Measurements from ENCODE around the gene PSMB2. TPM values are rescaled to one million over a fixed set of nuclear protein-coding genes. Genes with fewer than 3 reads are reported as not detected.
"Not testable (repeated sequence)": the region's sequence is repeated elsewhere in the genome, so short reads cannot be mapped to it uniquely, and the experiment has no call there.

PSMB2 gene
- 113 and 116 TPM in 2 replicates for total RNA-seq

- intact Hi-C loops (cut with micrococcal nuclease) = loop anchor here (1.0 to 10.0 kb wide), 9 partner anchors 73 to 783 kb away; partner anchors contain the start of genes AGO3, CLSPN, SFPQ and SMIM12
Observed at GRCh38 chr1:35641233-35641866, at the start of gene PSMB2. PSMB2 (minus strand) TSS chr1:35641526; CDS start chr1:35641432, 94 bp downstream.

GRCh38 chr1:35691080-35691479, 49.8 kb upstream of the PSMB2 start:
- intact Hi-C loops (cut with micrococcal nuclease) = no loop called here

GRCh38 chr1:35690103-35690502, 48.8 kb upstream of the PSMB2 start:
- intact Hi-C loops (cut with micrococcal nuclease) = not testable (repeated sequence)

- intact Hi-C loops (cut with micrococcal nuclease) = no loop called here
Observed at GRCh38 chr1:35688161-35688560, 46.8 kb upstream of the PSMB2 start.

- intact Hi-C loops (cut with micrococcal nuclease) = no loop called here
Observed at GRCh38 chr1:35683012-35683411, 41.7 kb upstream of the PSMB2 start.

- intact Hi-C loops (cut with micrococcal nuclease) = no loop called here
Observed at GRCh38 chr1:35680271-35680670, 38.9 kb upstream of the PSMB2 start.

GRCh38 chr1:35675773-35676172, 34.4 kb upstream of the PSMB2 start:
- intact Hi-C loops (cut with micrococcal nuclease) = no loop called here

- intact Hi-C loops (cut with micrococcal nuclease) = no loop called here
Observed at GRCh38 chr1:35674111-35674510, 32.8 kb upstream of the PSMB2 start.

- intact Hi-C loops (cut with micrococcal nuclease) = no loop called here
Observed at GRCh38 chr1:35672116-35672515, 30.8 kb upstream of the PSMB2 start.

GRCh38 chr1:35668506-35668905, 27.2 kb upstream of the PSMB2 start:
- intact Hi-C loops (cut with micrococcal nuclease) = no loop called here

- intact Hi-C loops (cut with micrococcal nuclease) = no loop called here
Observed at GRCh38 chr1:35666916-35667315, 25.6 kb upstream of the PSMB2 start.

- intact Hi-C loops (cut with micrococcal nuclease) = no loop called here
Observed at GRCh38 chr1:35666216-35666615, 24.9 kb upstream of the PSMB2 start.

GRCh38 chr1:35663434-35663833, 22.1 kb upstream of the PSMB2 start:
- intact Hi-C loops (cut with micrococcal nuclease) = no loop called here

GRCh38 chr1:35661474-35661795, 20.1 kb upstream of the PSMB2 start:
- intact Hi-C loops (cut with micrococcal nuclease) = no loop called here

- intact Hi-C loops (cut with micrococcal nuclease) = no loop called here
Observed at GRCh38 chr1:35660581-35661473, 19.5 kb upstream of the PSMB2 start.

GRCh38 chr1:35659589-35659988, 18.3 kb upstream of the PSMB2 start:
- intact Hi-C loops (cut with micrococcal nuclease) = no loop called here

GRCh38 chr1:35657851-35658250, 16.5 kb upstream of the PSMB2 start:
- intact Hi-C loops (cut with micrococcal nuclease) = no loop called here

GRCh38 chr1:35656863-35657232, 15.5 kb upstream of the PSMB2 start:
- intact Hi-C loops (cut with micrococcal nuclease) = no loop called here

GRCh38 chr1:35656148-35656862, 15.0 kb upstream of the PSMB2 start:
- intact Hi-C loops (cut with micrococcal nuclease) = no loop called here

GRCh38 chr1:35655196-35655595, 13.9 kb upstream of the PSMB2 start:
- intact Hi-C loops (cut with micrococcal nuclease) = no loop called here

- intact Hi-C loops (cut with micrococcal nuclease) = no loop called here
Observed at GRCh38 chr1:35650416-35650815, 9.1 kb upstream of the PSMB2 start.

GRCh38 chr1:35646043-35646442, 4.7 kb upstream of the PSMB2 start:
- intact Hi-C loops (cut with micrococcal nuclease) = loop anchor here (10.0 kb wide), 1 partner anchor 451 kb away; the partner anchor contains the start of gene SFPQ
